Stimulated activated CD4-positive, alpha-beta T cell treated with anti-CD3 and anti-CD28 coated beads, Interleukin-2, amount 100 ng/mL, for 4 hours (primary cell): ENCODE measurements around the gene KLK2.
"Not testable (repeated sequence)": the region's sequence is repeated elsewhere in the genome, so short reads cannot be mapped to it uniquely, and the experiment has no call there.

ENCODE experiments used
- DNase-seq: peaks from one replicate; pipeline ENCODE4 v3.0.0-alpha.2; 2020; ENCODE audit warnings: low read depth

The KLK2 gene

GRCh38 chr19:50894478-50895356 is 21.5 kb downstream of the KLK2 start:
- DNase-seq: no peak

DNA sequence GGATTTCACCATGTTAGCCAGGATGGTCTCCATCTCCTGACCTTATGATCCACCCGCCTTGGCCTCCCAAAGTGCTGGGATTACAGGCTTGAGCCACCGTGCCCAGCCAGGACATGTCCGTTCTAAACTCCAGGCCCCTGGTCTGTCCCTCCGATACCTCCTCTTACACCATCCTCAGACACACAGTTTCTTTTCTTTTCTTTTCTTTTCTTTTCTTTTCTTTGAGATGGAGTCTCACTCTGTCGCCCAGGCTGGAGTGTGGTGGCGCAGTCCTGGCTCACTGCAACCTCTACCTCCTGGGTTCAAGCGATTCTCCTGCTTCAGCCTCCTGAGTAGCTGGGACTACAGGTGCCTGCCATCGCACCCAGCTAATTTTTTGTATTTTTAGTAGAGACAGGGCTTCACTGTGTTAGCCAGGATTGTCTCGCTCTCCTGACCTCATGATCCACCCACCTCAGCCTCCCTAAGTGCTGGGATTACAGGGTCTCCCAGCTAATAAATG is 22.9 kb downstream of the KLK2 start:
- DNase-seq: not testable (repeated sequence)

DNA sequence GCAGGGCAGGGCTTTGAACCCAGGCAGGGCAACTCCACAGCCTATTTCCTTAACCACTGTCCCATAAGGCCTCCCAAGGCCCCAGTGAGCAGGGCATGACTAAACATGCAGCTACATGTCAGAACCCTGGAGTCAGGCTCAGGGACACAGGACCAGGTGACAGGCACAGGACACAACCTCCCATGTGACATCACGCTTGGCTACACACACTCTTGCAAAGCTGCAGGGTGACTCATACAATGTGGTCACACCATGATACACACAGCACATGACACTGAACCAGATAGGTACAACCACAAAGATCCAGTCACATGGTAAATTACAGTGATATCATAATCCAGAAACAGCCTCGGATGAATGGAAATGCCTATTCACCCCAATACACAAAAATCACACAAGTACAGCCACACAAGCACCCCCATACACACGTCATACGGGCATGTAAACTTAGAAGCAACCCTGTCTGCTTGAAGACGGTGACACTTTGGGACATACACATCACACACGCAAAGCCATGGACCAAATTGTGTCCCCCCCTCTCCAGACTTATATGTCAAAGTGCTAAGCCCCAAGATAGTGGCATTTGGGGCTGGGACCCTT is 23.5 kb downstream of the KLK2 start:
- no peak for DNase-seq

DNA sequence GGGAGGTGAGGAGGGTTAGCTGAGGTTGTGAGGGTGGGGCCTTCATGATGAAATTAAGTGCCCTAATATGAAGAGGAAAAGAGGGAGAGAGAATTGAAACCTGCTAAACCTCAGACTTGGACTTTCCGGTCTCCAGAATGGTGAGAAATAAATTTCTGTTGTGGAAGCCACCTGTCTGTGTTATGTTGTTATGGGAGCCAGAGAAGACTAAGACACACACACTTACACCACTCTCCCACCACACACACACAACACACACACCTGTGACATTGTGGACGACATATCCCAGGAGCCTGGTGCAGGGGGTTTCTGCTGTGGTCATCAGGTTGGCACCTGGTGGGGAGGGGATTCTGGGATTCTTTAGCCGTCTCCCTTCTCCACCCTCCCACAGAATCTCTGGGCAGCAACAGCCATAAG is 24.0 kb downstream of the KLK2 start:
- no peak for DNase-seq

DNA sequence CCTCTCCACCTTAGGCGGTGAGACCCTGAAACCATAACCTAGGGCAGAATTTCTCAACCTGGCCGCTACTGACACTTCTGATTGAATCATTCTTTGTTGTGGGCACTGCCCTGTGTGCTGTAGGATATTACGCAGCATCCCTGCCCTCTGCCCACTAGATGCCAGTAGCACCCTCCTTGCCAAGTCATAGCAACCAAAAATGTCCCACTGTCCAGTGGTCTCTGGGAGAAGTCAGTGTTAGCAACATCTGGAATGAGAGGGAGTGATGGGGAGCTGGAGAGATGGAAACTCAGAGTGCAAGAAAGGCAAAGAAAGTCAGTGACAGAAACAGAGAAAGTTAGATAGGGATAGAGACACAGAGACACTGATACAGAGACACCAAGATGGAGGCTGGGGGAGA is 24.4 kb downstream of the KLK2 start:
- DNase-seq: no peak

DNA sequence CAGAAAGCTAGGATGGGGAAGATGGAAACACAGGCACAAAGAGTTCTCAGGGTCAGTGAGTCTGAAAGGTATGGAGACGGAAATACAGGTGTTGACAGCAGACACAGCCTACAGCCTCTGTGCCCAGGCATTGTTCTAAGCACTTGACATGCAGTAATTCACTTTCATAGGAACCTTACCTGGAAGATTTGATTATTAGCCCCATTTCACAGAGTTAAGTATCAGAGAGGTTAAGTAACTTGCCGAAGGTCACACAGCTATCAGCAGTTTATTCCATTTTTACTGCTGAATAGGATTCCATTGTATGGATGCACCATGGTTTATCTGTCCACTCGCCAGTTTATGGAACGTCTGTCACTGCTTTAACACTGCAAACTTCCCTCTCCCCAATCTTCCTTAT is 24.8 kb downstream of the KLK2 start:
- no peak for DNase-seq

DNA sequence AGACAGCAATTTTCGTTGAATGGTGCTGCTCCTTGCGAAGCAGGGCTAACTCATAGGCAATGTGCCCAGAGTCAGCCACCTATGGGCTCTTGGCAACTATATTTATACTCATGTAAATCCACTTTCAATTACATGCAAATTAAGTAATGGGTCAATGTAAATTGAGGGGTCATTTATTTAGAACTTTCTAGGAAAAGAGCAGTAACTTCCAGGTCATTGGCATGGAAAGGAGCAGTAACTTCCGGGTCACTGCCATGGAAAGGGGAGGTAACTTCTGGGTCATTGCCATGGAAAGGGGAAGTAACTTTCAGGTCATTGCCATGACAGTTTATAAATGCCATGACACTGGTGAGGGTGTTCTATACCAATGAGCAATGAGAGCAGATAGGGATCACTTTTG is 26.3 kb downstream of the KLK2 start:
- DNase-seq: no peak

DNA sequence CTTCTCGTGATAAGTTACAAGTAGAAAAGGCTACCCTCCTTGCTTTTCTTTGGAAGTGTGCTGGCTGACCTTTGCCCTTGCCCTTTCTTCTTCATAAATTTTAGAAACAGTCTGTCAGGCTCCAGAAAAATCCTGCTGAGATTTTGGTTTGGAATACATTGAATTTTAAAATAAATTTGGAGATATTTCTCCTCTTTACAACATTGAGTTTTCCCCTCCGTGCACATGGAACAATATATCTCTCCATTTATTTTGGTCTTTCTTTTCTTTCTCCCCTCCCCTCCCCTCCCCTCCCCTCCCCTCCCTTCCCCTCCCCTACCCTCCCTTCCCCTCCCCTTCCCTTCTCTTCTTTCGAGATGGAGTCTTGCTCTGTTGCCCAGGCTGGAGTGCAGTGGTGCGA is 29.4 kb downstream of the KLK2 start:
- no peak for DNase-seq

- no peak for DNase-seq
Observed at GRCh38 chr19:50906217-50906616, 33.0 kb downstream of the KLK2 start.

DNA sequence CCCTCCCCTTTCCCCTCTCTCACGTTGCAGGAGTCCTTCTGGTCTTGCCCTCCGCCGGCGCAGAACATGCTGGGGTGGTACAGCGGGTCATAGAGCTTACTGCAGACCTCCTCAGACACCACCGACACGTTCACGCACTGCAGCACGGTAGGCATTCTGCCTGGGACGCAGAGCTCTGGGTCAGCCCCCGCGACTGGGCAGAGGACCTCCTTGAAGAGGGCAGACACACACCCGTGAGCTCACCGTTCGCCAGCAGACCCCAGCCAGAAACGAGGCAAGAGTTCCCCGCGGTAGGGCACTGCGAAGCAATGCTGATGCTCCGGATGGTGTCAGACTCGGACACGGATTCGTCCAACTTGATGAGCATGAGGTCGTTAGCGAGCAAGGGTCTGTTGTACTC is 35.1 kb downstream of the KLK2 start:
- no peak for DNase-seq

GRCh38 chr19:50909240-50910070 is 36.2 kb downstream of the KLK2 start:
- DNase-seq: no peak

DNA sequence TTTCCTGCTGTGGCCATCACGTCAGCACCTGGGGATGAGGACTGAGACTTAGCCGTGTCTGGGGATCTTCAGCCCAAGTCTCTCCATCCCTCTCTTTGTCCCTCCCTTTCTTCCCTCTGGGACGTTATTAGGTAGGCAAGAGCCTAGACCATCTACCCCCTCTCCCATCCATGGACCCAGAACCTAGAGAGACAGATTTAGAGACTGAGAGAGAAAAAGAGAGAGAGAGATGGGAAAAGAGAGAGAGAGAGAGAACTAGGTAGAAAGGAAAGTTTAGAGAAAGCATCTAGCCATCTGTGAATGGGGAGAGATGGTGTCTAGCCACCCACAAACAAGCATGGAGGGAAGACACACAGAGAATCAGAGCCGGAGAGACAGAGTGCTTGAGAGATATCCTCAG is 37.5 kb downstream of the KLK2 start:
- no peak for DNase-seq

DNA sequence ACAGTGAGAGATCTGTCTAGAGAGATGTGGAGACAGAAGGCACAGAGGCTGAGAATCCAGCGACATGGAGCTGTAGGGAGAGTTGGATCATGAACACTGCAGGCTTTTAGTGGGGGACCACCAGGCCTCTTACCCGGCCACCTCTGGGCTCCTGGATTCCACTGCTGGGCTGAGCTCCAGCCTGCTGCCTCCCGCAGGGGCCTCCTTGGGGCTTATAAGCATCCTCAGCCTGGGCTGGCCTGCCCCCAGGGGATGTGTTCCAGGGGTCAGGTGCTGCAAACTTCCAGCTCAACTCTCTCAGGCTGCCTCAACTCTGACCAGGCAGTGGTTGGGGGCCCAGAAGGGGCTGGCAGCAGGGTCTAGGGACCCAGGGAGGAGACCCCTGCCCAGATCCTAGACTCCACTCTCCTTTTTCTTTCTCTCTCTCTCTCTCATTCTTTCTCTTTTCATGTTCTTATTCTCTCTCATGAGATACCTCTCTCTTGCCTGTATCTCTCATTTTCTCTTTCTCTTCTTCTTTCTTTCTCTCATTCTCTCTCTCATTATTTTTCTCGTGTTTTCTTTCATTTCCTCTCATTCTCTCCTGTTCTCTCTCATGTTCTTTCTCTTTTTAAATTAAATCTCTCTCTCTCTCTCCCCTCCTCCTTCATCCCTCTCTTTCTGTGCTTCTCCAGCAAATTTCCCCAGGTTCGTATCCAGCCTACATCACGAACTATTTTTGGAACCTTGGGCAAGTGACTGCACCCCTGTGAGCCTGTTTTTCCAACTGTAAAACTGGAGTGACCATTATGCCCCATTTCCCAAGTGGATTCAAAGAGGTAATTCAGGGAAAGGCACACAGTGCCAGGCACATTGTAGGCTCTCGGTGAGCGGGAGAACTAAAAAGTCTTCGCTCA is 38.2 kb downstream of the KLK2 start, which contains the start of gene KLK4:
KLK4 (minus strand) TSS at position 190 of the 896 bp plus-strand sequence. CDS start 657 bp downstream, outside the sequence.
- no peak for DNase-seq

DNA sequence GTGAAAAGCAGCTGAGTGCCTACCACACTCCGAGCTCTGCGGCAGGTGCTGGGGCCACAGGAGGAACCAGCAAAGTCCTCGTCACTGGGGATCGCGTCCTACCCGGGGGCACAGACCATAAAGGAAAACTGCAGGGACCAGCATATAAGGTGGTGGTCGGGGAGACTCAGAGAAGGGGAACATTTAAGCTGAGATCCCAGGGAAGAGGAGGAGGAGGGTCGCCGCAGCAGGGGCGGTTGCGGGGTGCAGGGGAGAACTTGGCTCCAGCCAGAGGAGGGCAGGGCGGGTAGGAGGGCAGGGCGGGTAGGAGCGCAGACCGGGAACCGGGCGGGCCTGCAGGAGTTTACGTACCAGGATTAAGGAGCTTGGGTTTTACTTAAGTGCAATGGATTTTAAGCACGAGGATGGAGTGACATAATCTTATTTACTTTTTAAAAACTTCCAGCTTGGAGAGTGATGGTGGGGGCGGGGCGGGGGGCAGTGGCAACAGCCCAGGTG is 38.9 kb downstream of the KLK2 start:
- no peak for DNase-seq

DNA sequence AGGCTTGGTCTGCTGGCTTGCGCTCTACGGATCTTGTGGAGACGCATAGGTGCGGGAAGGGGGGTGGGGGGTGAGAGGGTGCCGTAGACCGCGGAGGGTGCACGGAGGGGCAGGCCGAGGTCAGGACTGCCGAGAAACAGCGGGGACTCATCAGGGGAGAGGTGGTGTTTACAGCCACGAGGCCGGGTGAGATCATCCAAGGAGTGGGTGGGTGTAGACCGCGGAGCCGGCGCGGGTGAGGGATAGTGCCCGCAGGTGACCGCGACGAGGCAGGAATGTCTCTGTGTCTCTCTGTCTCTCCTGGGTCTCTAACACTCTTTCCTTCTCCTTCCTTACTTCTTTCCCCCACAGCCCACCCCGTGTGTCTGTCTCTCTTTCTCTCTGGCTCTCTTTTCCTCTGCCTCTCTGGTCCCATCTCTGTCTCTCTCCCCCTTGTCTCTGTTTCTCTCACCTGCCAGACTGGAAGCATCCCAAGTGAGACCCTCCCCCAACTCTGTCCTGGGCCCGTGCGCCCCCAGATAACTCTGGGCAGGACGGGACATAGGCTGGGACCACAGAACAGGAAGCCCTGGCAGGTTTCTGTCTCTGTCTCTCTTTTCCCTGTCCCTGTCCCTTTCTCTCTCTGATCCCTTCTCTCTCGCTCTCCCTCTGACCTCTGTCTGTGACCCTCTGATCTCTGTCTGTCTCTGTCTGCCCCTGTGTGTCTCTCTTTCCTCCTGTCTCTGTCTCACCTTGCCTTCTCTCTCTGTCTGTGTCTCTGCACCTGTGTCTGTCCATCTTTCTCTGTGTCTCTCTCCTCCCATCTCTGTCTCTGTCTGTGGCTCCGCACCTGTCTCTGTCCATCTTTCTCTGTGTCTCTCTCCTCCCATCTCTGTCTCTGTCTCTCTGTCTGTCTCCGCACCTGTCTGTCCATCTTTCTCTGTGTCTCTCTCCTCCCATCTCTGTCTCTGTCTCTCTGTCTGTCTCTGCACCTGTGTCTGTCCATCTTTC is 39.8 kb downstream of the KLK2 start:
- DNase-seq: no peak

DNA sequence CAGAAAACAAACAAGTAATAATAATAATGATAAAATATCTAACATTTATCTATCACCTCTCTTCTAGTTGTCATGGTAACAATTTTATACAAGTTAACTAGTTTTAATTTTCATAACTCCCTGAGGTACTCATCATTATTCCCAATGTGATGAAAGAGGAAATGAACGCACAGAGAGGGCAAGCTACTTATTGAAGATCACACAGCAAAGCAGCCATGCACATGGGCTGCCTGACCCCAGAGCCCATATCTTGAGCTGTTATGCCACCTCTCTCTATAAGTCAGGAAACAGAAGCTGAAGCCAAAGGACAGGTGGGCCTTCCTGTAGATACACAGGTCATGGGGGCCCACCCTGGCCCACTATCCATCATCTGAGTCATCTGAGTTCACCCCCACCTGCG is 42.8 kb downstream of the KLK2 start:
- DNase-seq: no peak

- DNase-seq: no peak
Observed at GRCh38 chr19:50921426-50922316, 48.4 kb downstream of the KLK2 start.

DNA sequence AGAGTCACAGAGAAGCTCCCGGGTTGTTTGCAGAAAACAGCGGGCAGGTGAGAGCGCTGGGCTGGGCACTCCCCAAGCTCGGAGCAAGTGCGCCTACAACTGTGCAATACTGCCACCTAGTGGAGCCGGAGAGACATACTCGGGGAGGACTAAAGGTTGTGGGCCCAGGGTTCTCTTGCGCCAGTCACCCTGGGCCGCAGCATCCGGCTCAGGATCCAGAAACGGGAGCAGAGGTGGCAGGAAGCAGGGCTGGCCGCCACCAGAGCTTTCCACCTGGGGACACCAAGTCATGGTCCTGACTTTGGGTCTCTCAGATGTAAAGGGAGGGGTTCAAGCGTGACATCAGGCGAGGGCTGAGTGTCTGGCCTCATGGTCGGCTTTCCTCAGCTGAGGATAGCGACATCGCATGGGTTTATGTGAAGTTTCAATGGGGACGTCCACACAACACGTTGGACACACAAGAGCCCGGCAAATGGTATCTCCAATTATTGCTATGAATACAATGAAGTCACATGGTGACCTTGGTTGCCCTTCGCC is 49.1 kb downstream of the KLK2 start:
- DNase-seq: peak; percentile 72

DNA sequence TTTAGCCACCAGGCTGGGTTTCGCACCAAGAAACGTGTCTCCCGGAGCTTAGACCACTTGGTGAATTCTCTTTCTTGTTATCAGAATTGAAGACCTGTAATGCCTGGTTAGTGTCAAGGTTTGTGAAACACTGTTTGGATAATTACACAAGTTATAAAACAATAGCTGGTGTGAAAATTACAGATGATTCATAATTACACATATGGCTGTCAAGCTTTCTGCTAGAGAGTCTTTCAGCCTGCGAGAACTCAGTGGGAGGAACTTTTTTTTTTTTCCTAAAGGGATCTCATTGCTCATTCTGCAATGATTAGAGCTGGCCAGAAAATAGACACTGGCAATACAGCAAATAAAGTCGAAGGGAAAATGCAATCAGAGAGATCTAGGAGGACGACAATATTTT is 51.3 kb downstream of the KLK2 start:
- no peak for DNase-seq
